GF-D8 (cell line): ENCODE measurements around the gene PPP1R3G.
"Not testable (repeated sequence)": the region's sequence is repeated elsewhere in the genome, so short reads cannot be mapped to it uniquely, and the experiment has no call there.

ENCODE experiments used
- DNase-seq: peaks from one replicate; lab custom pipeline; 2025; lab: John Stamatoyannopoulos, UW

The PPP1R3G gene

DNA sequence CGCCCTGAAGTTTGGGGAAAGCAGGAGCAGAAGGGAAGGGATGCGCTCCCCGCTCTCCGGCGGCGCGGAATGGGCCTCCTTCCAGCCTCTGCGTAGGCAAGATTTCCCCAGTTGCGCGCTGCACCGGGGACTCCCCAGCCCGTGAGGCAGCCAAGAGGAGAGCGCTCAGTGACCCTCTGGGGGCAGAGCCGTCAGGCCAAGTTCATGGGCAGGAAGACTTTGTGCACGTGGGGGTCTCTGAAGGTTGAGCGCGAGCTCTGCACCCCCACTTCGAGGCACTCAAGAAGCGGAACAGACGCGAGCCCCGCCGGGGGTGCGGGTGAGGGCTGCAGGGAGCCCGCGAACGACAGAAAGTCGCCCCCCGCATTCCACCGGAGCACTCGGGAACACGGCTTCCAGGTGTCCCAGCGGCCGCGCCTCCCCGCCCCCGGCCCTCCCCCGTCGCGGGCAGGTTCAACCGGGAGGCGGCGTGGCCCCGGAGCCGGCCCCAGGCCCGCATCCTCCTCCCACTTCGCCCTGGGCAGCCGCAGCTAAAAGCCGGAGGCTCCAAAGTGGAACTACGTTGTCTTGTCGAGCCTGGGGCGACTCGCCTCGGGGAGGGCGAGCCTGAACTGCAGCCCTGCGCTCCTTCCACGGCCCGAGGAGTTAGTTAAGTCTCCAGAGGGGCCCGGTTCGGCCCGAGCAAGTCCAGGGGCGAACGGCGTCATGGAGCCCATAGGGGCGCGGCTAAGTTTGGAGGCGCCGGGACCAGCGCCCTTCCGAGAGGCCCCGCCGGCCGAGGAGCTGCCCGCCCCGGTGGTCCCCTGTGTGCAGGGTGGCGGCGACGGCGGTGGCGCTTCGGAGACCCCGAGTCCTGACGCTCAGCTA, at the start of gene PPP1R3G:
Gene PPP1R3G (plus strand): TSS at position 561 of the 867 bp plus-strand sequence. CDS start 145 bp downstream, at position 706.
- DNase-seq = no peak

DNA sequence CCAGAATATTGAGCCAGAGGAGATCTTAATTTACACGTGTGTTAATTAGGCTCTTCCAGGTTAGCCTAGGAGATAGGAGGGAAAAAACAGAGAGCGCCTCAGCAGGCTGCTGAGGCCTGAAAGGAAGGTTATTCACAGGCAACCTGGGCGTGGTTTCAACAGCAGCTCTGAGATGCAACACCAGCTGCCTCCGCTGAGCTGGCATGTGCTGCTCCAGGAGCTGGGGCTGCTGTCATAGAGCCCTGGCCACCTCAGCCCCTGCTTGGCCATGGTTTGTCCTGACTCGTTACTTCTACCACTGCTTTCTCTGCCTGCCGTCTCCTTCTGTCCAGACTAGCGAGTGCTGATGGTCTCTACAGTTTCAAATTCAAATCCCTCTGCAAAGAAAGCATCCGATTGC, 48.9 kb upstream of the PPP1R3G start:
- DNase-seq = no peak

DNA sequence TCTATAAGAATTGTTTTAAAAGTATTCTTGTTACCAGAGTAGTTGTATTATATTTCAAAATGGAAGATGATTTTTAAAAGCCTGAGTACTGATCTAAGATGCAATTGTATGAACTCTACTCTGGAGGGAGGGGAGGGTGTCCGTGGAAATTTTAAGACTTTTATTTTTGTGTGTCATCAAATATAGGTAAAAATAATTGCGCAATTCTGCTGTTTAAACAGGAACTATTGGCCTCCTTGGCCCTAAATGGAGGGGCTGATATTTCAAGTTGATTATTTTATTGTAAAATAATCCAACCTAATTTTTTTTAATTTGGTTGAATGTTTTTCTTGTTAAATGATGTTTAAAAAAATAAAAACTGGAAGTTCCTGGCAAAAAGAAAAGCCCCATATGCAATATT, 43.2 kb upstream of the PPP1R3G start:
- DNase-seq = no peak

DNA sequence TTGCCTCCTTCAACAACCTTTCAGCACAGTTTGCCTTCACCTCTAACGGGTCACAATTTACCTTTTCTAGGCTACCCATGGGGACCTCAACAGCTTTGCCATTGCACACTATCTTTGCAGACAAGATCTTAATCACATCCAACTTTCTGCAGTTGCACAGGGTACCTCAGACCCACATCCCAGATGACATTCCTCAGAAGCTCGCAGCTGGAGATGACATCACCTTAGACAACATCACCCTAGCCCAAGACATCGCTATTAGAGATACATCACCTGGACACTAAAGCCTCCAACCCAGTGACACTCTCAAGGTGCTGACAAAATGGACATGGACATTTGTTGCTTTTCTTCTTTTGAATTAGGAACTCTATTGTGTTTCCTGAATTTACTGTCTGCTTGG, 42.7 kb upstream of the PPP1R3G start:
- DNase-seq = no peak

DNA sequence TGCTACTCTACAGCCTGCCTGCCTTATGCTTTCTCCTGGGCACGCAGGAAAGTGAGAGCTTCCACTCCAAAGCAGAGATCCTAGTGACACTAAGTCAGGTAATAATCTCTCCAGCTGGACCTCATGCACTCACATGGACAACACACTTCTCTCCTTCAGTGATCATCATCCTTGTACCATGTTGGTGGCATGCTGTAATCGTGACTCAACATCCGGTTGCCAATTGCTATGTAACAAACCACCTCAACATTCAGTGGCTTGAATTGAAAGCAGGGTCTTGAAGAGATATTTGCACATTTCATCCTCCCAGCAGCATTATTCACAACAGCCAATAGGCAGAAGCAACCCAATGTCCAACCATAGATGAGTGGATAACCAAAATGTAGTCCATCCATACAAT, 40.3 kb upstream of the PPP1R3G start:
- DNase-seq = no peak

GRCh38 chr6:5045416-5045815, 39.7 kb upstream of the PPP1R3G start:
- DNase-seq = no peak

DNA sequence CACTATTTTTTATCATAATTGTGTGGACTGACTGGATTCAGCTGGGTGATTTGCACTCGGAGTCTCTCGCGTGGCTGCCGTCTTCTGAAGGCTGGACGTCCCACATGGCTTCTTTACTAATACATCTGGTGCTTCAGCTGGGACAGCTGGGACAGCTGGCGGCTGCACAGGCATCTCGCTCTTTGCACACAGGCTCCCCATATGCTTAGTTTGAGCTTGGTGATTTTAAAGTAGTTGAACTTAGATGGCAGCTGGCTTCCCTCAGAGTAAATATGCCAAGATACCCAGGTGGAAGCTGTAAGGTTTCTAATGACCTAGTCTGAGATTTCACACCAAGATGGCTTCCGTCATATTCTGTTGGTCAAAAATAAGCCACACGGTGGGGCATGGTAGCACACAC, 38.7 kb upstream of the PPP1R3G start:
- no peak for DNase-seq

- DNase-seq = no peak
Measured at GRCh38 chr6:5050009-5050408, 35.1 kb upstream of the PPP1R3G start.

- DNase-seq = no peak
Measured at GRCh38 chr6:5051394-5051793, 33.7 kb upstream of the PPP1R3G start.

DNA sequence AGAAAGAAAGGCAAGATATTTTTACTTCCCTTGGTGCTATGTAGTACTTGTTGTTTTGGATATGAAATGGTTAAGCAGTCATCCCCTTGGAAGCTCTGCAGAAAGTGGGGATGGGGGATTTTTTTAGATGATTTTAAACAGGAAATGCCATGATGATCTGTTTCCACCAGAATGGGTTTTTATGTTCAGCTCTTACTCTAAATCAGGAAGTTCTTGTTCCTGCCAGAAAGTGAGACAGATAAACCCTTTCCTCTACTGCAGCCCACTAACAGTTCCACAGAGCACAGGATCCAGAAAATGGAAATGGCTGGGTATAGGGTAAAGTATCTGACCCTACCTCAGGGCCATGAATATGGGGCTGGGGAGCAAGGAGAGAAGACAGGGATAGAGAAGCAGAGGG, 32.1 kb upstream of the PPP1R3G start:
- peak; percentile 10 for DNase-seq

- DNase-seq = no peak
Measured at GRCh38 chr6:5053864-5054244, 31.3 kb upstream of the PPP1R3G start.

DNA sequence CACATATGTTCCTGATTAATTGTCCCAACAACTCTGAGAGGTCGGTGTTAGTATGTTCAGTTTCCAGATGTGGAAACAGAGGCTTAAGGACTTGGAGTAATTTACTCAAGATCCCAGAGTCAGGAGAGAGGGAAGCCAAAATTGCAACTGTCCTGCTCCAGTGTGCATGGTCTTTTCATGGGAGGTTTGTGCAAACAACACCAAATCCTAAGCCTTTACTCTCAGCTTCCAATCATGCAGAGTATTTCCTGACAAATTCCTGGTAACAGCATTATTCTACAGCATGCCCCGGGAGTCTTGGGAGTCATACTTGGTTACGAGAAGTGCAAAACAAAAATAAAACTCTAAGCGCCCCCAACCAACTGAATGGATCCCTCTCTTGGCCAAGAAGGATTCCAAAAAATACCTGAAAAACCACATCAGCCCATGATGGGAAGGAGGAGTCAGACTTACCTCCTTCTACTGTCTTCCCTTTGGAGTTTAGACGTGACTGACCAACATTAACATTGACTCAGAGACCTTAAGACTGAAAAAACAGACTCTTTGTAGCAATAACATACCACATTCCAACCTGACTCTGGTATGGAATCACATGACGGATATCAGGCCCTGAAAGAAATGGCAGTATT, 30.8 kb upstream of the PPP1R3G start:
- DNase-seq = no peak

GRCh38 chr6:5055118-5055517, 30.0 kb upstream of the PPP1R3G start:
- no peak for DNase-seq

GRCh38 chr6:5058254-5058653, 26.9 kb upstream of the PPP1R3G start:
- no peak for DNase-seq

GRCh38 chr6:5059036-5059896, 25.9 kb upstream of the PPP1R3G start:
- DNase-seq = no peak

DNA sequence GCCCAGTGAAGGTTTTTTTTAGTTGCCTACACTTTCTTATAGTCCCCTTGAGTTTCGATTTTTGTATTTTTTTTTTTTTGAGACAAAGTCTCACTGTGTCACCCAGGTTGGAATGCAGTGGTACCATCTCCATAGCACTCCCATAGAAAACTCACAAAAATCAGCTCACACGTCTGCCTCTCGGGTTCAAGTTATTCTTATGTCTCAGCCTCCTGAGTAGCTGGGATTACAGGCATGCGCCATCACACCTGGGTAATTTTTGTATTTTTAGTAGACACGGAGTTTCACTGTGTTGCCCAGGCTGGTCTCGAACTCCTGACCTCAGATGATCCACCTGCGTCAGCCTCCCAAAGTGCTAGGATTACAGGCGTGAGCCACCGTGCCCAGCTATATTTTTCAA, 24.7 kb upstream of the PPP1R3G start:
- DNase-seq = not testable (repeated sequence)

DNA sequence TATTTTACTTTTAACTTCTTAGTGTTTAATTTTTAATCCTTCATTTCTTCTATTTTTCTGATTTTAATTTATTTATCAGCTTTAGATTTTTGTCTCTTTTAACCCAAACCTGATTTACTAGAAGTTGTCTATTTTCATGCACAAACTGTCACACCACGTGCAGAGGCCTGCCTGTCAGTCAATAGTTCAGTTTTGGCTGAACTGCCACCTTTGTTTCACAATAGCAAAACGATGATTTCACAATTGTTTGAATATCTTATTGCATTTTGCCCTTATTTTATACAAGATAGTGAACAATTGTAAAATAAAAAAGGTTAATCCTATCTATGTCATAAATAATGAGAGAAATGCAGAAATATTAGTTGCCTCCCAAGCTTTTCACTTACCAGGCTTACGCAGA, 24.0 kb upstream of the PPP1R3G start:
- DNase-seq = no peak

GRCh38 chr6:5063617-5064016, 21.5 kb upstream of the PPP1R3G start:
- DNase-seq = no peak

GRCh38 chr6:5066456-5067093, 18.6 kb upstream of the PPP1R3G start:
- DNase-seq = no peak

DNA sequence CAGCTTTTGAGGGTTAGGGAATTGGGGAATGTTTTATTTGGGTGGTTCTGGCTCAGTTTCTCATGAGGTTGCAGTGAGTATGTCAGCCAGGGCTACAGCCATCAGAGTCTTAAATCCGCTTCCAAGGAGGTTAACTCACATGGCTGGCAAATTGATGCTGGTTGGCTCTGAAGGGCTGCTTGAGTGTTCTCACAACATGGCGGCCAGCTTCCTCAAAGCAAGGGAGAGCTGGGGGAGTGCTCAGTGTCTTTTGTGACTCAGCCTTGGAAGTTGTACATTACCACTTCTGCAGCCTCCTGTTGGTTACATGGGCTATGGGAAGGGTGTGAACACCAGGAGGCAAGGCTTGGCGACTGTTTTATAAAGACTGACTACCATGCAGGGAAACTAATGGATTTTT, 17.8 kb upstream of the PPP1R3G start:
- DNase-seq = no peak

- DNase-seq = no peak
Measured at GRCh38 chr6:5068153-5068751, 16.9 kb upstream of the PPP1R3G start.

DNA sequence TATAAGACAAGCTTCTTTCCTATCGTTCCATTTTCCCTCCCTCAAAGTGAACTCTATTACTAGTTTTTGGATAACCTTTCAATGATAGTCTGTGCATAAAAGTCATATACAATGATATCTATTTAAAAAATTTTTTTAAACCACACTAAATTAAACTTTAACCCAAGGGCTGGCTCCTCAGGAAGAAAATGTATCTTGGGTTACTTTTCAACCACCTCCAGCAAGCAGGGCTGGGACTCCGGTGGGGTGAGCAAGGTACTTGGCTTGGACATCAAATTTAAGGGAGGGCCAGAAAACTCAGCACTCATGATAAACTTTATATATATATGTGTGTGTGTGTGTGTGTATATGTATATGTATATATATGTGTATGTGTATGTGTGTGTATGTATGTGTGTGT, 13.9 kb upstream of the PPP1R3G start:
- no peak for DNase-seq
